GM19468 (cell line): ENCODE data around the gene MTMR3.
"Not testable (repeated sequence)": the region's sequence is repeated elsewhere in the genome, so short reads cannot be mapped to it uniquely, and the experiment has no call there.

Source experiments
- ATAC-seq: cut with Tn5 transposase; IDR thresholded peaks from one replicate; pipeline ENCODE4 v1.9.1; 2021; ENCODE audit warnings: mild to moderate bottlenecking, moderate library complexity, moderate number of reproducible peaks; ENCODE audit not compliant: unreplicated experiment; ENCODE audit errors: extremely low read depth

Gene MTMR3

DNA sequence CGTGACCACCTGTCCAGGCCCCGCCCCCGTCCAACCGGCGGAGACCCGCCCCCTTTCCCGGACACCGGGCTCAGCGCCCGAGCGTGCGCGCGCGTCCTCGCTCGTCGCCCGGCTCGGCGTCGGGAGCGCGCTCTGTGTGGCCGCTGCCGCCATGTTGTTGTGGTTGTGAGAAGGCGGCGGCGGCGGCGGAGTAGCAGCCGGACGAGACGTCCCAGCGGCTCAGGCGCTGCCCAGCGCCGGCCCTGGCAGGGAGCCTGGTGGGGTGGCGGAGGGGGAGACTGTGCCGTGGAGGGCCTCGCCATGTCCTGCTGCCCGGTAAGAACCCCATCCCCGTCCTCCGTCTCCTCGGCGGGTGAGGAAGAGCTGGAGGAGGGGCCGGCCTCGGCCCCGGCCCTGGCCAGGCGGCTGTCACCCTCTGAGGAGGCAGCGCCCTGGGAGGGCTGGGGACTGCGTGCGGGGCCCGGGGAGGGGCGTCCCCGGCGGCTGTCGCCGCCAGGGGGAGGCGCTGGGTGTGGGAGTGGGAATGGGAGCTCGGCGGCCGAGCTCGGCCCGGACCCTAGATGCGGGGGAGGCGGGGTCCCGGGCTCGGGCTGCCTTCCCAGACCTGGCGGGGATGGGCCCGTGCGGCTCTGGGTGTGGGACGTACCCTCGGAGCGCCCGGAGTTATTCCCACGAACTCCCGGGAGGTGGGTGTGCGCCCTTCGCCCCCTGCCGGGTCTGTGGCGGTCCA lies at the start of gene MTMR3:
Gene MTMR3, plus strand, starts transcription at position 130 of the 730 bp plus-strand sequence. CDS start 87,886 bp downstream, outside the sequence.
- peak; percentile 30 for ATAC-seq

DNA sequence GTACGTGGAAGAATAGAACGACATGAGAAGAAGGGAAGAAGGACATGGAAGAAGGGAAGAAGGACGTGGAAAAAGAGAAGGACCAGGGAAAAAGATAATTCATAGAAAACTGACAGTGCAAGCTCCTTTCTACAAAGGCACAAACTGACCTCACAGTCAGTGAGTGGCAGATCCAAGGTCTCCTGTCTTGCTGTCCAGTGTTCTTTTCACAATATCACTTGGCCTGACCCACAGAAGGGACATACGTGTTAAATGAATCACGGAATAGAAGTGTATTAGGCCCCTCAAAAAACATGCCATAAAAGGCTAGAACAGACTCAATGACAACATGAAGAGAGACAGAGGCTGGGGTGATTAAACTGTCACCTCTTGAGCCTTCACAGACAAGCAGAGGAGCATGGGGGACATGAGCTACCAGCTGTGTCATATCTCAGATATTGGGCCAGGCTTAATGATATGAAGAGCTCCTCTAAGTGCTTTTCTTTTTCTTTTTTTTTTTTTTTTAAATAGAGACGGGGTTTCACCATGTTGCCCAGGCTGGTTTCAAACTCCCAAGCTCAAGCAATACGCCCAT lies 49.5 kb upstream of the MTMR3 start:
- ATAC-seq: no peak

DNA sequence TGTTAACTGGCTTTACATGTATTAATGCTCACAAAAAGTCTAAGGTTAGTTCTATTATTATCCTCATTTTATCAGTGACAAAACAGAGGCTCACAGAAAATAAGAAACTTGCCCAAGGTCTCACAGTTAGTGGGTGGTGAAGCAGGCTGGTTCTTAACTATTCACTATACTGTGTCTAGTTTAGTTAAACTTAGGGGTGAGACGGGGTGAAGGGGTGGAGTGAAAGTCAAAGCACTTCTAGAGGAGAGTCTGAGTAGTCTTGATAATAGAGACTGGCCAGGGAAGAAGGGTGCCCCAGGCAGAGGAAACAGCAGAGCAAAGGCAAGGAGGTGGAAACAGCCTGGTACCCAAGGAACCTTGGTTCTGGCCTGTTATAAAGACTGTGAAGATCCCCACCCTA lies 48.9 kb upstream of the MTMR3 start:
- no peak for ATAC-seq

DNA sequence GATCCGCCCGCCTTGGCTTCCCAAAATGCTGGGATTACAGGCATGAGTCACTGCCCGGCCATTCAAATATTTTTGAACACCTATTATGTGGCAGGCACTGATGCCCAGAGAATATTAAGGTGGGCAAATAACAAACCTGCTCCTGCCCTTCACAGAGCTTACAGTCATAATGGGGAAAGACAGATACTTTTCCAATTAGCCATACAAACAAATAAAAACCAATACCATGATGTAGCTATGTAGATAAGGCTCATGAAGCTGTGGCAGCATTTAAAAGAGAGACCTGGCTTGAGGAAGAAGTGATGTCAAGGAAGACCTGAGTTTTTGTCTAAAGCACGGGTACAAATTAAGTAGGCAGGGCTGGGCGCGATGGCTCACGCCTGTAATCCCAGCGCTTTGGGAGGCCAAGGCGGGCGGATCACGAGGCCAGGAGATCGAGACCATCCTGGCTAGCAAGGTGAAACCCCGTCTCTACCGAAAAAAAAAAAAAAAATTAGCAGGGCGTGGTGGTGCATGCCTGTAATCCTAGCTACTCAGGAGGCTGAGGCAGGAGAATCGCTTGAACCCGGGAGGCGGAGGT lies 46.1 kb upstream of the MTMR3 start:
- ATAC-seq: not testable (repeated sequence)

DNA sequence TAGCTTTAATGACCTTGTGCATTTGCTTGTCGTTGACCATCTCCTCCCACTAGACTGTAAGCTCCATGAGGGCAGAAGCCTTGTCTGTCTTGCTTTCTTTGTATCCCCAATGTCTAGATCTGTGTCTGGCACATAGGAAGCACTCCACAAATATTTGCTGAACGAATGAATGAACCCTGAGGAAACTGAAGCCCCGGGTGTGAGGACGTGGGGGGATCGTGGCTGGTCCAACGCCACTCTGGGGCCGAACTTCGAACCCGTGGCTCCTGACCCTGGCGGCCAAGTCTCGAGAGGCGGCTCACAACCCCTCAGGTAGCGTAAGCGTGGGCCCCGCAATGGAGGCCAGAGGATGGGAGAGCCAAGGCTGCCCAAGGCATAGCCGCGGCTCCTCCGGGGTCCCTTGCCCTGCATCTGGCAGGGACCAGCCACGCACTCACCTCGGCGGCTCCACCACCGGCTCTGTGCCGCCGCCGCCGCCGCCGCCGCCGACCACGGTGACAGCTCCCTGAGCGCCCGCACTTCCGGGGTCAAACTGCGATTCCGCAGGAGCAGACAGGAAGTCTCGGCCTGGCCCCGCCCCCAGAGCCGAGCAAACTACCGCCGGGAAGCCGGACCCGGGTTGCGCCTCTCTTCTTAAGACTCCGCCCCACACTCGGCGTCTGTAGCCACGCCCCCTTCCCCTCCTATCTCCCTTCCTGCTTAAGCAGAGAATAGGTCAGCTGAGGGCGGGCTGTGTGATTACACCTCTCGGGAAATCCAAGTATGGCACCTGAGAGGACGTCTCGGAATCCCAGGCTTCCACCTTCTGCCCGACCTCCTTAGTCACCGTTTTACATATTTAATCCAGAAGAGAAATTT lies 45.0 kb upstream of the MTMR3 start, which contains the start of gene ASCC2:
Gene ASCC2, minus strand, starts transcription at position 534 of the 858 bp plus-strand sequence. CDS start 5,949 bp downstream, outside the sequence.
- peak; percentile 86 for ATAC-seq

DNA sequence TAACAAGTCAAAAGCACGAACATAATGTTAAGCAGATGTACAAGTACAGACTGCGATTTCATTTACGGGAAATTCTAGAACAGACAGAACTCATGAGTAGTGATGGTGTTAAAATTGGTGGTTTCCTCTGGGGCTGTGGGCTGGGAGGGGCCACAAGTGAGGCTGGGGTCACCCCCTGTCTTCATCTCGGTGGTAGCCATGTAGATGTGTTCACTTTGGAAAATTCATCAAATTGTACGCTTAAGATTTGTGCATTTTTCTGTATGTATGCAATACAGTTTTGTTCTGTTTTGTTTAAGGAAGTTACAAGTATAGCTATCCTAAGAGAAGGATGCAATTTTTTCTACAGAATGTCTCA lies 44.4 kb upstream of the MTMR3 start:
- no peak for ATAC-seq

DNA sequence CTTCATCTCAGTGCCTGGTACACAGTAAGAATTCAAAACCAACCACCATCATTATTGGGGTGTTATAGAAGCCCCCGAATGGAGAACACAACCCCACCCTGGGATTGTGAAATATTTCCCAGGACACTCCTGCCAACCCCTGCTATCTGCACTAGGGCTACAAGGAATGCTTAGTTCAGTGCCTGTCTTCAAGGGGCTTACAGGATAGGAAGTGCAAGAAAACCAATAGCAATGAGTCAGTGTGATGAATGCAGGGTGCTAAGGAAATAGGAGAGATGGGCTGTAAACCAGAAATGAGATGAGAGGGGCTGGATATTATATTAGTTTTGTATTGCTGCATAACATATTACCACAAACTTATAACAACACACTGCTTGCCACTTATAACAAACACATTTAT lies 43.9 kb upstream of the MTMR3 start:
- ATAC-seq: no peak

DNA sequence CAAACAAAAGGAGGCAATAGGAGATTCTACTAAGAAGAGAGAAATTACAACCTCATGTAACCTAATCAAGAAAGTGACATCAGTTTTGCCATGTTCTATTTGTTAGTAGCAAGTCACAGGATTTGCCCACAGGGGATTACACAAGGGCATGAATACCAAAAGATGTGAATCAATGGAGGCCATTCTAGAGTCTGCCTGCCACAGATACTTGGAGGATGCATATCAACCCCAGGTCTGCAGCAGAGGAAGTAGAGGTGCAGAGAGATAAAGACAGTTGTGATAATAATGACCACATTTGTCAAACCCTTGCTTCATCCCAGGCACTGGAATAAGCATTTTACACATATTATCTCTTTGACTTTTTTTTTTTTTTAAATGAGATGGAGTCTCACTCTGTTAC lies 42.5 kb upstream of the MTMR3 start:
- no peak for ATAC-seq

DNA sequence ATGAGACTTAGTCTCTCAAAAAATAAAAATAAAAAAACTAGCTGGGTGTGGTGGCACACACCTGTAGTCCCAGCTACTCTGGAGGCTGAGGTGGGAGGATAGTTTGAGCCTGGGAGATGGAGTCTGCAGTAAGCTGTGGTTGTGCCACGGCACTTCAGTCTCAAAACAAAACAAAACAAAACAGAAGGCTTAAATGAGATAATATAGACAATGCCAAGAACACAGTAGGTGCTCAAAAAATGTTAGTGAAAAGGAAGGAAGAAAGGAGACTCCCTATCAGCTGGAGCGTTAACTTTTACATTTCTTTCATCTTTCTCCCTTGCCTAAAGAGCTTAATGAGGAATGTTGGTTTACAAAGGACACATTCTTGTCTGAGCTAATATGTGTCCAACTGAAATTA lies 40.8 kb upstream of the MTMR3 start:
- ATAC-seq: no peak

DNA sequence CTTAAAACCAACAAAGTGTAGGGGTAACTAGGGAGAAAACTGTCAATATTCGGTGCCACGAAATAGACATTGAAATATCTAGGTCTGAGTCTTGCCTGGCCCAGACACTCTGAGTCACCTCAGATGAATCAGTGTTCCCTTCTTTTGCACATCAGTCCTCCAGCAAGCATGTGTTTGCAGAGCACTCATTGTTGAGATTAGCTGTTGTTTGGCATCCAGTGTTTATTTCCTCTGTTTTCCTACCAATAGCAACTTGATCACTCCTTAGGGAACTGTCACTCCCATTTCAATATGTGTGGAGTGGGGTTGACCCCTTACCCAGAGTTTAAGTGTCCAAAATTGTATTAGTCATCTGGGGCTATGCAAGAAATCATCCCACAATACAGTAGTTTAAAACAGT lies 40.2 kb upstream of the MTMR3 start:
- ATAC-seq: no peak

DNA sequence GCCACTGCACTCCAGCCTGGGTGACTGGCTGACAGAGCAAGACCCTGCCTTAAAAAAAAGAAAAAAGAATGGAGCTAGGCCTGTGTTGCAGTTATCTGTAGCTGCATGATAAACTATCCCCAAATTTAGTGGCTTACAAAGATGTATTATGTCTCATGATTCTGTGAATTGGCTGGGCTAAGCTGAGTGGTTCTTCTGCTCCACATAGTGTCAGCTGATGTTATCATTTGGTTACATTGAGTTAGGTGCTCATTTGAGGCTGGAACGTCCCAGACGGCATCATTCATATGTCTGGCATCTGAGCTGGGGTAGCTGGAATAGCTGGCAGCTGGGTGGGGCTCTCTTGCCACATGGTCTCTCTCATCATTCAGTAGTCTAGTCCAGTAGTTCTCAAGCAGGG lies 36.7 kb upstream of the MTMR3 start:
- ATAC-seq: no peak

DNA sequence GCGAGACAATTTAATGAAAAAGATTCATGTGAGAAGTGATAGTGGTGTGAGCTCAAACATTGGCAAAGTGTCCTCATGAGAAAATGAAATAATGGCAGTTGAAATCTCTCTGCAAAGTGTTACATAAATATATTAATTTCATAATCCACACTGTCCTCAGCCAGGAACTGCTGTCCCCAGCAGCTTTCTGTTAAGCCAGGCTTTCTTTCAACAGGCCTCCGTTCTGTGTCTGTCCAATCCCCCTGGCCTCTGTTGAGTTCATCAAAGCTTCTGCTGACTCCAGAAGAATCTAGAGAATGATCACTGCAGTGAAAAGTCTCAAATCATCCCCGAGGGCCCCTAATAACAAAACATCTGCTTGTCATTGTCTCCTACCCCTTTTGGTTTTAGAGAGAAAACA lies 34.9 kb upstream of the MTMR3 start:
- no peak for ATAC-seq

DNA sequence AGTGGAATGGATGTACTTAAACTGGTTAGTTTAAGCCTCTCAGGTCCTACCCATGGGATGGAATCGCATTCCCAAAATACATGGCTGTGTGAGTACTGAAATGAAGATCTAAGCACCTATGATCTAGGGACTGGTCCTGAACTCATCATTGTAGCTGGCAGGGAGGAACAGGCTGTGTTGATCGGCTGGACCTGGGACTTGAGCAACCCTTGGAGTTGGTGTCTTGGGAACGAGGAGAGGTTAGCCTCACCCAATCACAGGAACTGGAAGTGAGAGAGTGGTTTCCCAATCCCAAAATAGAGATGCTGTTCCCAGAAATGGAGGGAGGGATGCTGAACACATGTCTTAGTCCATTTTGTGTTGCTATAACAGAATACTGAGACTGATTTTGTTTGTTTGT lies 28.5 kb upstream of the MTMR3 start:
- no peak for ATAC-seq

DNA sequence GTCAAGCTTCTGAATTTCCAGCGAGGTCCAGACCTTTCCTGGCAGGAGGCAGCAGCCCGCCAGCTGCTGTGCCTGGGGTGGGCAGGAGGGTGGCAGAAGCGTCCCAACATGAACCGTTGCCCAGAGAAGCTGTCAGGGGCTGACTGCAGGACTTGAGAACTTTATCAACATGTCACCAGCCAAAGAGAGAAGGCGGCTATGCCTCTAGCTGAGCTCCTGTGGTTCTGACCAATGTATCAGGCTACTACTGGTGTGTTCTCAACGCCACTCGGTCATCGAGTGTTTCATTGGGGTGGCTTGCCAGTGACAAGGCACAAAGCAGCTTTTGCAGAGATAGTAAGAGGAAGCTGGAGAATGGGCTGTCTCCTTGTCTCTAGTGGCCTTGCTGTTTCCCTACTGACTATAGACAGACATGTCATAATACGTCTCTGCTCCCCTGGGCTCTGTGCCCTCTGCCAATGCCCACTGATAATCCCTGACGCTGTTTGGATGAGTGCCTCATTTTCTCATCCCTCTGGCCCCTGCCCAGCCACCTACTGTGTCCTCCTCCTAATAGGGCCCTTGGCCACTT lies 27.3 kb upstream of the MTMR3 start:
- no peak for ATAC-seq

DNA sequence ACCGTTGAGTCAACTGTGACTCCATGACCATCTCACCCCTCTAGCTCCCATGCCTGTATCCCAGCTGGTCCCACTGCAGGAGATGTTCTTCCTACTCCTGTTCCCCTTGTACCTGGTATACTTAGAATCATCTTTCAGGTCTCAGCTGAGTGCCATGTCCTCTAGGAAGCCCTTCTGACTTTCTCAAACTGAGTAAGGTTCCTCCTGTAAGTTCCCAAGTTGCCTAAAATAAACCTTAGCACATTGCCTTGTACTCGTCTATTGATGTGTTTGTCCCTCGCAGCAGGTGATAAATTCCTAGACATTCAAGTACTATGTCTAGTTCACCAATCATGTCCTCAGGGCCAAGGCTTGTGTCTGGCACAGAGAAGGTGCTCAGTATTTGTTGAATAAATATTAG lies 26.5 kb upstream of the MTMR3 start:
- no peak for ATAC-seq

DNA sequence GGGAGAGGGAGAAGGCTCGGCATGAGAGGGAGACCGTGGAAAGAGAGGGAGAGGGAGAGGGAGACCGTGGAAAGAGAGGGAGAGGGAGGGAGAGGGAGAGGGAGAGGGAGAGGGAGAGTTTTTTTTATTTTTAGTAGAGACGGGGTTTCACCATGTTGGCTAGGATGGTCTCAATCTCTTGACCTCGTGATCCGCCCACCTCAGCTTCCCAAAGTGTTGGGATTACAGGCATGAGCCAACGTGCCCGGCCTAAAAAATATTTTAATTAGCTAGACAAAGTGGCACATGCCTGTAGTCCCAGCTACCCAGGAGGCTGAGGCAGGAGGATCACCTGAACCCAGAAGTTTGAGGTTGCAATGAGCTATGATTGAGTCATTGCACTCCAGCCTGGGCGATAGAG lies 23.9 kb upstream of the MTMR3 start:
- ATAC-seq: not testable (repeated sequence)

DNA sequence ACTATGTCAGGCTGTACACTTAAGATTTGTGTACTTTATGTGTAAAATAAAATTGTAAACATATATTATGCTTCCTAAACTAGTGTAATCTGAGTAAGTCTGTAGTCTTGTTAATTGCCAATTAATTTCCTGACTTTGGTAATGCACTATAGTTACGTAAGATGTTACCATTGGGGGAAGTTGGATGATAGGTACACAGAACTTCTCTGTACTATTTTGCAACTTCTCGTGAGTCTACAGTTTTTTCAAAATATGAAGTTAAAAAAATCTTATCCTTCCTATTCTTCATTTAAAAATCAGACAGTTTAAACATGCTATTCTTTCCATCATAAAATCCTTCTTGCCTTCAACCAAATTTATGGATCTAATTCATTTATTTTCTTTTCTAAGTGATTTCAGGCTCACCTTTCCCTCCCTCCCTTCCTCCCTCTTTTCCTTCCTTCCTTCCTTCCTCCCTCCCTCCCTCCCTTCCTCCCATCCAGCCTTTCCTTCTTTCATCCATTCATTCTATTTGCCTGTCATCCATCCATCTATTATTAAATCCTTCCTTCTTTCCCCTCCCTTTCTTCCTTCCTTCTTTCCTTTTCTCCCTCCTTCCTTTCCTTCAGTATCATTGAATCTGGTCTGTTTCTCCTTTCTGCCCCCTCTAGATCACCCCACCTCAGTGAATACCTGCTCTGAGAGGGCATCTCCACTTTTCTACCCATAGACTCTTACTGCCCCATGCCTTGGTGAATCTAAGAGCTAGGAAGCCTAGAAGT lies 22.8 kb upstream of the MTMR3 start:
- ATAC-seq: no peak

DNA sequence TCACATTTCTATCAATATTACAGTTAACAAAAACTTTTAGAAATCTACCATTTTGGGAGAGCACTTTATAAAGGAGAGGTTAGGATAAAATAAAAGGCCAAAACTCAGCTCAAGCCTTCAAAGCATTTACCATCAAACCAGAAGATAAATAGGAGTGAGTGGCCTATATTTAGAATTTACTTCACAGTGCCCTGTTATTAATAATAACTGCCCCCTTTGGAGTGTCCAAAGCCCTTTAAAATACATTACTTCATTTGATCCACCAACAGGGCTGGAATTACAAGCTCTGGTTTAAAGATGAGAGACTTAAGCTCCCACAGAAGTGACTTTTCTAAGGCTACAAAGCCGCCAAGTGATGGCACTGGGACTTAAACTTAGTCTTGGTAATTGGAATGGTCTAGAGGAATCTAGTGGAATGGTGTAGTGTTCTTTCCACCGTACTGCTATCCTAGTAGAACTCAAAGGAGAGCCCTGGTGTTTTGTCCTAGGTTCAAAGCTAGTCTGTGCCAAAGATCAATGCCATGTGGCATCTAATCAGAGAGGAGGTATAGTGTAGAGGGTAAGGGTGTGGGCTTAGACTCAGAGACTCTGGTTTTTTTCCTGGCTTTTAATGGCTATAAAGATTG lies 21.2 kb upstream of the MTMR3 start:
- no peak for ATAC-seq

DNA sequence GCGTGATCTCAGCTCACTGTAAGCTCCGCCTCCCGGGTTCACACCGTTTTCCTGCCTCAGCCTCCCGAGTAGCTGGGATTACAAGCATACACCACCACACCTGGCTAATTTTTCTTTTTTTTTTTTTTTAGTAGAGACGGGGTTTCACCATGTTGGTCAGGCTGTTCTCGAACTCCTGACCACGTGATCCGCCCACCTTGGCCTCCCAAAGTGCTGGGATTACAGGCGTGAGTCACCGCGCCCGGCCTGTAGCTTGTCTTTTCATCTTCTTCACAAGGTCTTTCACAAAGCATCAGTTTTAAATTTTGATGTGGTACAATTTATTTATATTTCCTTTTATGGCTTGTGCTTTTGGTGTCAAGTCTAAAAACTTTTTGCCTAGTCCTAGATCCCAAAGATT lies 17.4 kb upstream of the MTMR3 start:
- not testable (repeated sequence) for ATAC-seq
